NCI-H1092 treated with DMSO at 0.1 percent for 48 hours (cell line): ENCODE measurements around the gene BBS12.

Experiments
- DNase-seq: peaks from one replicate; lab custom pipeline; 2025; lab: John Stamatoyannopoulos, UW

BBS12 gene

GRCh38 chr4:122732329-122733026 is at the start of gene BBS12:
TSS of gene BBS12 (plus strand) at chr4:122732704. CDS start at chr4:122741893, 9,189 bp downstream.
- peak; percentile 99 for DNase-seq

- no peak for DNase-seq
These were observed 45.8 kb upstream of the BBS12 start for GRCh38 chr4:122686691-122687090.

- DNase-seq = no peak
These were observed 44.9 kb upstream of the BBS12 start for GRCh38 chr4:122687531-122688061.

GRCh38 chr4:122688529-122689140 is 43.9 kb upstream of the BBS12 start:
- no peak for DNase-seq

- DNase-seq = no peak
These were observed 42.5 kb upstream of the BBS12 start for GRCh38 chr4:122689972-122690371.

GRCh38 chr4:122691988-122692387 is 40.5 kb upstream of the BBS12 start:
- no peak for DNase-seq

- no peak for DNase-seq
These were observed 39.6 kb upstream of the BBS12 start for GRCh38 chr4:122692641-122693520.

- no peak for DNase-seq
These were observed 37.3 kb upstream of the BBS12 start for GRCh38 chr4:122695226-122695625.

GRCh38 chr4:122700178-122700725 is 32.3 kb upstream of the BBS12 start:
- DNase-seq = no peak

- no peak for DNase-seq
These were observed 31.4 kb upstream of the BBS12 start for GRCh38 chr4:122701061-122701460.

GRCh38 chr4:122701965-122702364 is 30.5 kb upstream of the BBS12 start:
- no peak for DNase-seq

GRCh38 chr4:122702939-122703338 is 29.6 kb upstream of the BBS12 start:
- no peak for DNase-seq

GRCh38 chr4:122703868-122704267 is 28.6 kb upstream of the BBS12 start:
- no peak for DNase-seq

GRCh38 chr4:122705009-122705408 is 27.5 kb upstream of the BBS12 start:
- no peak for DNase-seq

- DNase-seq = no peak
These were observed 26.9 kb upstream of the BBS12 start for GRCh38 chr4:122705547-122706117.

GRCh38 chr4:122706511-122706910 is 26.0 kb upstream of the BBS12 start:
- DNase-seq = no peak

- DNase-seq = no peak
These were observed 25.0 kb upstream of the BBS12 start for GRCh38 chr4:122707497-122707896.

GRCh38 chr4:122709236-122709635 is 23.3 kb upstream of the BBS12 start:
- DNase-seq = no peak

- no peak for DNase-seq
These were observed 21.8 kb upstream of the BBS12 start for GRCh38 chr4:122710434-122711308.

- no peak for DNase-seq
These were observed 20.6 kb upstream of the BBS12 start for GRCh38 chr4:122711919-122712318.

GRCh38 chr4:122712782-122713181 is 19.7 kb upstream of the BBS12 start:
- no peak for DNase-seq
